IPS-18a (cell line): ENCODE data around the gene SLC6A7.
"Not testable (repeated sequence)": the region's sequence is repeated elsewhere in the genome, so short reads cannot be mapped to it uniquely, and the experiment has no call there.

Source experiments
- H3K27ac ChIP-seq: one replicate; pipeline ENCODE4 v1.5.1; 2013; ENCODE audit warnings: low read length
- H3K27me3 ChIP-seq: one replicate; pipeline ENCODE4 v1.6.1; 2013; ENCODE audit warnings: mild to moderate bottlenecking, low read length; ENCODE audit not compliant: control insufficient read depth, insufficient read depth
- H3K36me3 ChIP-seq: one replicate; pipeline ENCODE4 v1.6.1; 2013; ENCODE audit warnings: low read depth, low read length; ENCODE audit not compliant: control insufficient read depth
- H3K4me1 ChIP-seq: one replicate; pipeline ENCODE4 v1.6.1; 2013; ENCODE audit warnings: low read depth, low read length; ENCODE audit not compliant: control insufficient read depth
- H3K4me3 ChIP-seq: one replicate; pipeline ENCODE4 v1.5.1; 2013; ENCODE audit warnings: low read length
- H3K9ac ChIP-seq: one replicate; pipeline ENCODE4 v1.6.1; 2013; ENCODE audit warnings: mild to moderate bottlenecking, low read length, moderate library complexity
- H3K9me3 ChIP-seq: one replicate; pipeline ENCODE4 v1.6.1; 2013; ENCODE audit warnings: low read depth, low read length; ENCODE audit not compliant: control insufficient read depth

SLC6A7 gene

DNA sequence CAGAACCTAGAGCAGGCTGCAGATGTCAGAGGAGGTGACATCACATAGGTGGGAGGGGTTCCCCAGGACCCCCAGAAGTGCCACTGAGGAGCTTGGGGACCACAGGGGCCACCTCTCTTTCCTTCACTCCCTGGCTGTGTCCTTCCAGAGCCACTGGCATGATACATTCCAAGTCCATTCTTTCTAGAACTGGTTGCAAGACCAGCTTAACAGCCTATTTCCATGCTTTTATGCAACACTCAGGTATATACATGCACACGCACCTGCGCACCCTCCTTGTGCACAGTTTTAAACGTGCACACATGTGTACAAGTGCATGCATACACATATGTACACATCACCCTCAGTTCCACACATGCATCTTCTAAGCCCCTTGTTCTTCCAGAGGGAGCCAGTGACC is 39.7 kb downstream of the SLC6A7 start:
- Histone ChIP-seq H3K36me3 (no peaks in the 10 kb centered on the region), H3K9me3 (no peaks in the 10 kb centered on the region), H3K27me3 (no peaks in the 10 kb centered on the region), H3K27ac (no peak overlapping the region), H3K4me3 (no peak overlapping the region), H3K4me1 (no peaks in the 10 kb centered on the region), H3K9ac (no peak overlapping the region)

DNA sequence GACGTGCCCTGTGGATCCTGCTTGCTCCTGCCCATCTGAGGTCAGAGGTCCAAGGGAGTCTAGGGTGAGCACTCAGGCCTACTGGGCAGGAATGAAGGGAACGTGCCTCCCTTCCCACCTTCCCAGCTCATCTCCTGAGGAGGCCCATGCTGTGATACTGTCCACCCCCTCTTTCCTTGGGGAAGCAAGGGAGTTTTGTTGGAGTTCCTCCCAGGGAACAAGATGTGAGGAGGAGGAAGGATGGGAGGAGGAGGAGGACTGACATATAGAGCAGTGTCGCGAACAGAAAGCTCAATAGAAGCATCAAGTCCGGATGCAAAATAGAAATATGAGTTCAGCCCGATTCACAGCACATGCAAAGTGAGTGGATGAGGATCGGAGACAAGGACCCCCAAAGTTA is 41.0 kb downstream of the SLC6A7 start:
- no peaks in the 10 kb centered on the region for H3K4me1 ChIP-seq
- no peak overlapping the region for H3K27ac ChIP-seq
- no peak overlapping the region for H3K4me3 ChIP-seq
- no peaks in the 10 kb centered on the region for H3K36me3 ChIP-seq
- H3K27me3 ChIP-seq, result no peaks in the 10 kb centered on the region
- no peak overlapping the region for H3K9ac ChIP-seq
- H3K9me3 ChIP-seq, result no peaks in the 10 kb centered on the region

DNA sequence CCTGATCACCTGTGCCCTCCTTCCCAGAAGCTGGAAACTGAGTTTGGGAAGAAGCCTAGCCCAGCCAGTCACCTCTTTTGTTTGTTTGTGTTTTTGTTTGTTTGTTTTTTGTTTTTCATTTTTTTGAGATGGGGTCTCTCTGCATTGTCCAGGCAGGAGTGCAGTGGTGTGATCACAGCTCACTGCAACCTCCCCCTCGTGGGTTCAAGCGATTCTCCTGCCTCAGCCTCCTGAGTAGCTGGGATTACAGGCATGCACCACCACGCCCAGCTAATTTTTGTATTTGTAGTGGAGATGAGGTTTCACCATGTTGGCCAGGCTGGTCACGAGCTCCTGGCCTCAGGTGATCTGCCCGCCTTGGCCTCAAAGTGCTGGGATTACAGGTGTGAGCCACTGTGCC is 43.8 kb downstream of the SLC6A7 start:
- not testable (repeated sequence) for H3K36me3 ChIP-seq, H3K4me3 ChIP-seq, H3K9ac ChIP-seq, H3K9me3 ChIP-seq, H3K4me1 ChIP-seq, H3K27me3 ChIP-seq, H3K27ac ChIP-seq

DNA sequence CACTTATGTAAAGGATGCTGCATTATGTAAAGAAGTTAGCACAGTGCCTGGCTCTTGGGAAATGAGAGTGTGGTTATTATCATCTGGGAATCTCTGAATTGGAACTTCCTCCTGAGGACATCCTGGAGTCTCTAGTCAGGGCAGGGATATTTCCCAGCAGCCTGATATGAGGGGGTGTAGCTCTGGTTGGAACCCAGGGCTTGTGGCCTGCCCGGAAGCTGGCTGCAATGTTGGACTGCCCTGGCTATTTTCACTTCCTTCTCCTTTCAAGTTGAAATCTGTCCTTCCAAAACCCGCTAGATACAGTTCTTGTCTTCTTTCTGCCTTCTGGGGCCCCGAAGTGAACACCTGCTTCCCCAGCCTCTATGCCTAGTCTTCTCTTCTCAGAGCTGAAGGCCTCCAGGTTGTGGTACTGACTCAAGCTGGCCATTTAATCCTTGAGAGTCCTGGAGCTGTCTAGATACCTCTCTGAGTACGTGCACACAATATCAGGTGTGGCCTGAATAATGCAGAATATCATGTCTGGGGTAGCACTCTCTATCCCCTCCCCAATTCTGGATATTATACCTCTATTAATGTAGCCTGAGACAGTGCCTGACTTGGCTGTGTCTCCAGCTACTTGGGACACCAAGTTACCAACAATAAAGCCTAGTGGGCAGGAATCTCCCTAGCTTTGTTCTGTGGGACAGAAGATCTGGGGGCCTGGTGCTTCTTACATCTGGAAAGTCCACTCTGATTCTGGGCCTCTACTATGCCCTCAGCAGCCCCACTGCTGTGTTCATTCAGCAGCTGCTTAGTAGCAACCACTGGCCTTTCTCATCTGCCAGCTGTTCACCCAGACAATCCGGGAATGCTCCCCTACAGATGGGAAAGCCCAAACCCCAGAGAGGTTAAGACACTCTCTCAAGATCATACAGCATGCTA is 45.0 kb downstream of the SLC6A7 start:
- Histone ChIP-seq H3K9me3 (no peaks in the 10 kb centered on the region), H3K36me3 (no peaks in the 10 kb centered on the region), H3K27ac (no peak overlapping the region), H3K9ac (no peak overlapping the region), H3K4me3 (no peak overlapping the region), H3K27me3 (no peaks in the 10 kb centered on the region), H3K4me1 (no peaks in the 10 kb centered on the region)

DNA sequence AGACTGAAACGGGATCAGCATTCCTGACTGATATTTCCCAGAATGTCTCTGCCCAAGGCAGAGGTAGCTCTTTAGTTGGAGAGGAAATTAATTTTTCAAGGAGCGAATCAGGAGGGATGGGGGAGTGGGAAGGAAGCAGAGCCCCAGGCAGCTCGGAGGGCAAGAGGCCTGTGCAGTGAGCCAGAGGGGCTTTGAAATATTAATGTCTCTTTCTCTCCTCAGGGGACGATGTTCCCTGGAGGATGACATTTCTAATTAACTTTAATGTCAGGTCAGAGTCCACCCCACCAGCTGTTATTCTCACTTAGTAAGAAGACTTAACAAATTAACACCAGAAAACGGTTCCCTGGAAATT is 45.6 kb downstream of the SLC6A7 start:
- H3K27me3 ChIP-seq, result no peaks in the 10 kb centered on the region
- no peaks in the 10 kb centered on the region for H3K4me1 ChIP-seq
- H3K36me3 ChIP-seq, result no peaks in the 10 kb centered on the region
- no peak overlapping the region for H3K27ac ChIP-seq
- H3K9ac ChIP-seq, result no peak overlapping the region
- H3K4me3 ChIP-seq, result no peak overlapping the region
- no peaks in the 10 kb centered on the region for H3K9me3 ChIP-seq

DNA sequence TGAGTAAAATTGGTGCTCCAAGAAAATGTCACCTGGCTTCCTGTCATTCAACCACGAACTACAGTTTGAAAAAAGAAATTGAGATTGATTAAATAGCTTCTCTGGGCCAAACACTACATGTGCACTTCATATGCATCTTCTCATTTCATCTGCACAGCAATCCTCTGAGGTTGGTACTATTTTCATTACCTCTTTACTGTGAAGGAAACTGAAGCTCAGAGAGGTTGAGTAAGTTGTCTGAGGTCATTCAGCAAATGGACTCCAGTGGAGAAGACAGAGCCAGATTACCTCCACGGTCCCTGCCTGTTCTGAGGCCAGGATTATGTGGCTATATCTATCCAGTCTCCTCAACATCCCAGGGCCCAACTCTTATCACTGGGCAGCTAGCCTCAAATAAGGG is 46.5 kb downstream of the SLC6A7 start:
- no peak overlapping the region for H3K9ac ChIP-seq
- no peaks in the 10 kb centered on the region for H3K36me3 ChIP-seq
- H3K27me3 ChIP-seq, result no peaks in the 10 kb centered on the region
- H3K4me1 ChIP-seq, result no peaks in the 10 kb centered on the region
- H3K27ac ChIP-seq, result no peak overlapping the region
- no peaks in the 10 kb centered on the region for H3K9me3 ChIP-seq
- no peak overlapping the region for H3K4me3 ChIP-seq

DNA sequence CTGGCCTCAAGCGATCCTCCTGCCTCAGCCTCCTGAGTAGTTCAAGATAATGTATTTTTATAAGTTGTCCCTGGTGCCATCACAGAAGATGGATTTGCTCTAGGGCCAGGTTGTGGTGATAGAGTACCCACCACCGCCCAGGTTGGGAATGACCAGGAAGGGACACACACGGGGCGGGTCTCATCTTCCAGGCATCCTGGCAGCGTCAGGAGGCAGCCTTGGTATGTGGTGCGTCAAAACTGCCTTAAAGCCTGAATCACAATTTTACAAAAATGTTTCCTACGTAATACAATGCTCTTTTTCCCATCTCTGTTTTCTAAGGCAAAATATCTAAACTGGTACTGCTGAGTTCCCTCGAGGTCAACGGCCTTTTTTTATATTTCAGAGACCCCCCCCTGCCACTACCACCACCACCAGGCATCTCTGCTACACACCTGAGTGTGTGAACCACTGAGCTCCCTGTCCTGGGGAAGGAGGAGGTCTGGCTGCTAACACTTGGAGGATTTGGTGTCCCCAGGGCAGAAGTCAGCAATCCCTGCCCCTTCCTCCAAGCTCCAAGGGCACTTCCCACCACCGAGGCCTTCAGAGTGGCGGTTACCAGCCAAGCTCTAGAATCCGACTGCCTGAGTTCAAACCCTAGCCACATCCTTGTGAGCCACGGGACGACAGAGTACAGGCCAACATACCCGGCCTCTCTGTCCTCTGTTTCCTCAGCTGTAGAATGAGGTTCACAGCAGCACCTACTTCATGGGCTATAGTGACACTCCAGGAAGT is 47.3 kb downstream of the SLC6A7 start:
- no peak overlapping the region for H3K9ac ChIP-seq
- no peaks in the 10 kb centered on the region for H3K36me3 ChIP-seq
- H3K4me1 ChIP-seq, result no peaks in the 10 kb centered on the region
- no peaks in the 10 kb centered on the region for H3K9me3 ChIP-seq
- H3K27me3 ChIP-seq, result no peaks in the 10 kb centered on the region
- no peak overlapping the region for H3K4me3 ChIP-seq
- no peak overlapping the region for H3K27ac ChIP-seq

DNA sequence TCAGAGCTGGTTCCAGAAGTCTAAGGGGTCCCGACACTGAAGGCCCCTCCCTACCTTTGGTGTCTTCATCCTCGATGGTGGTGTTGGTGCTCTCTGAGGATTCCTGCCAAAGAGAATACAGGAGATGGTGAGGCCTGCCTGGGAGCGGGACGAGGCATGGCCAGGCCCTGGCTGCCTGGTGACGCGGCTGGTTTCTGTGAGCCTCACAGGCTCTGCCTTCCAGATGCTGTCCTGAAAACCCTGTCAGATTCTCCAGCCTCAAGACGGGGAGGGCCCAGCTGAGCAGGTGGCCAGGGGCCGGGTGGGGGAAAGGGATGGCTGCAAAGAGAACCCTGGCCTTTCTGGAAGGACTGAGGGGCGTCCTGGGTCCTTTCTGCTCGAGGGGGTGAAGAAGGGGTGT is 48.8 kb downstream of the SLC6A7 start:
- H3K4me1 ChIP-seq, result no peaks in the 10 kb centered on the region
- no peak overlapping the region for H3K9ac ChIP-seq
- H3K27me3 ChIP-seq, result no peaks in the 10 kb centered on the region
- no peak overlapping the region for H3K4me3 ChIP-seq
- H3K36me3 ChIP-seq, result no peaks in the 10 kb centered on the region
- H3K27ac ChIP-seq, result no peak overlapping the region
- H3K9me3 ChIP-seq, result no peaks in the 10 kb centered on the region

DNA sequence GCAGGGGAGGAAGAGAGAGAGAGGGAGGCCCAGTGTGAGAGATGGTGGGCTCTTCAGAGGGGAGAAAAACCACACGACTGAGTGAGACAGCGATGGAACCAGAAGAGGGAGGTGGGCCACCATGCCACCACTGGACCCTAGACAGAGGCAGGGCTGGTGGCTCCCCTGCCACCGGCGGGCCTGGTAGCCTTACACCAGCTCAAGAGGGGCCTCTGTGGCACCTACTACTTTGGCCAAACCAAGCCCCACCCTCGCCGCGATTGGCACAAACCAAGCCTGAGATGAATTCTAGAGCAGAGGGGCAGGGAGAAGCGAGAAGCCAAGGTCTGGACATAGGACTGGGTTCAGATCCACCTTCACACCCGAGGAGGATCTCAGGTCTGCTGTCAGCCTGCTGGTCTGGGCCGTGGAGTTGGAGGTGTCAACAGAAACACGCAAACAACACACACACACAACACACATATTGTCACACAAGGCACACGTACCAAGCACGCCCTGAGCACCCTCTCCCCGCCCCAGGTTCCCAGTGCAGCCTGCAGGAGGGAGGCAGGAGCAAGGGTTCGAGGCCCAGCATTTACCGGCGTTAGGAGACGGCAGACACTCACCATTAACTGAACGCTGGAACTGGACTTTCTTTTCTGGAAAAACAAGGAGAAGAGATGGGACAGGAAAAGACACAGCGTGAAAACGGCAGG is 49.4 kb downstream of the SLC6A7 start:
- H3K36me3 ChIP-seq, result no peaks in the 10 kb centered on the region
- H3K27me3 ChIP-seq, result no peaks in the 10 kb centered on the region
- H3K4me1 ChIP-seq, result no peaks in the 10 kb centered on the region
- no peak overlapping the region for H3K4me3 ChIP-seq
- H3K9me3 ChIP-seq, result no peaks in the 10 kb centered on the region
- no peak overlapping the region for H3K9ac ChIP-seq
- no peak overlapping the region for H3K27ac ChIP-seq

DNA sequence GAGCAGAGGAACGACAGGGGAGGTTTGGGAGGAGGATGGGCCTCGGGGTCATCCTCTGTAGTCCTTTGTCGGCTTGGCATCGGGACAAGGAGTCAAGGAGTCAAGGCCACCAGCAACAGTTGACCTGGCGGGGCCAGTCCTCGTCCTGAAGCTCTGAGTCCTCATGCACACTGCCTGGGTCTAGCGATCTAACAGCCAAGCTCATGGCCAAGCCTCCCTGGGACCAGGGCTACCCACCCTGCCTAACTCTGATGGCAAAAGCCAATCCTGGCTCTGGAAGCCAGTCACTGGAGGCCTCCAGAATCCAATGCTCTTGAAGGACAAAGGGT is 49.9 kb downstream of the SLC6A7 start:
- no peaks in the 10 kb centered on the region for H3K36me3 ChIP-seq
- H3K27ac ChIP-seq, result no peak overlapping the region
- H3K9me3 ChIP-seq, result no peaks in the 10 kb centered on the region
- H3K4me1 ChIP-seq, result no peaks in the 10 kb centered on the region
- H3K27me3 ChIP-seq, result no peaks in the 10 kb centered on the region
- no peak overlapping the region for H3K9ac ChIP-seq
- no peak overlapping the region for H3K4me3 ChIP-seq

DNA sequence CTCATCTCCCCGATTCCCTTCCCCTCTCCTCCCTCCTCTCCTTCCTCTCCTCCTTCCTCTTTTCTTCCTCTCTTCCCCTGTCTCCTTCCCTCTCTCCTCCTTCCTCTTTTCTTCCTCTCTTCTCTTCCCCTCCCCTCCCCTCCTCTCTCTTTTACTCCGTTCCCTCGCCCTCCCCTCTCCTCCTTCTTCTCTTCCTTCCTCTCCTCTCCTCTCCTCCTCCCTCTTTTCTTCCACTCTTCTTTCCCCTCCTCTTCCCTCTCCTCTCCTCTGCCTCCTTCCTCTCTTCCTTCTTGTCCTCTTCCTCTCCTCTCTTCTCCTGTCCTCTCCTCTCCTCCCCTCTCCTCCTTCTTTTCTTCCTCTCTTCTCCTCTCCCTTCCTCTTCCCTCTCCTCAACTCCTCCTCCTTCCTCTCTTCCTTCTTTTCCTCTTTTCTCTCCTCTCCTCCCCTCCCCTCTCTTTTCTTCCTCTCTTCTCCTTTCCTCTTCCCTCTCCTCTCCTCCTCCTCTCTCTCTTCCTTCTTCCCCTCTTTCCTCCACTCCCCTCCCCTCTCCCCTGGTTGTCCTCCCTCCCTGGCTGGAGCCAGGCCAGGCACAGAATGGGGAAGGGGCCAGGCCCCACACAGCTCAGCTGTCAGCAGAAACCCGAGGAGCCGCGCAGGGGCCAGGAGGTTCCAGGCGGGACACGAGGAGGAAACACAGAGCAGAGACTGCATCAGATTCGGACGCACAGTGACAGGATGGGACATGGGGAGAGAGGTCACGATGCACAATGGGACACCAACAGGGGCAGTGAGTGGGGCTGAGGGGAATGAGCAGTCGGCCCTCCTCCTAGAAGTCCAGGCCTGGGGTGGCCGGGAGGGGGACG is 51.7 kb downstream of the SLC6A7 start:
- Histone ChIP-seq H3K27ac (no peak overlapping the region), H3K4me3 (no peak overlapping the region), H3K4me1 (no peaks in the 10 kb centered on the region), H3K36me3 (no peaks in the 10 kb centered on the region), H3K9ac (no peak overlapping the region), H3K9me3 (no peaks in the 10 kb centered on the region), H3K27me3 (no peaks in the 10 kb centered on the region)
